Suprapubic skin (tissue), 3 donors: ENCODE measurements around the gene NPEPL1.

Source experiments
- CTCF ChIP-seq, 2 donors: fragments of 200-600 bp in 1 of 2; fragments of 450-650 bp in 1 of 2; sonication (generic) in 1 of 2; IDR thresholded peaks; one replicate each; pipeline ENCODE4 v1.5.1; 2016 to 2019; ENCODE audit warnings: antibody characterized with exemption in 2 of 2, mild to moderate bottlenecking in 1 of 2, moderate library complexity in 1 of 2
- EP300 ChIP-seq: sonication (generic); formaldehyde crosslinking; IDR thresholded peaks from one replicate; pipeline ENCODE4 v1.6.1; 2017; ENCODE audit warnings: antibody characterized with exemption
- POLR2A ChIP-seq, 2 donors: fragments of 450-650 bp; IDR thresholded peaks; one replicate each; pipeline ENCODE4 v1.6.1; 2017; ENCODE audit warnings: antibody characterized with exemption in 2 of 2, mild to moderate bottlenecking in 2 of 2, moderate library complexity in 2 of 2

DNA sequence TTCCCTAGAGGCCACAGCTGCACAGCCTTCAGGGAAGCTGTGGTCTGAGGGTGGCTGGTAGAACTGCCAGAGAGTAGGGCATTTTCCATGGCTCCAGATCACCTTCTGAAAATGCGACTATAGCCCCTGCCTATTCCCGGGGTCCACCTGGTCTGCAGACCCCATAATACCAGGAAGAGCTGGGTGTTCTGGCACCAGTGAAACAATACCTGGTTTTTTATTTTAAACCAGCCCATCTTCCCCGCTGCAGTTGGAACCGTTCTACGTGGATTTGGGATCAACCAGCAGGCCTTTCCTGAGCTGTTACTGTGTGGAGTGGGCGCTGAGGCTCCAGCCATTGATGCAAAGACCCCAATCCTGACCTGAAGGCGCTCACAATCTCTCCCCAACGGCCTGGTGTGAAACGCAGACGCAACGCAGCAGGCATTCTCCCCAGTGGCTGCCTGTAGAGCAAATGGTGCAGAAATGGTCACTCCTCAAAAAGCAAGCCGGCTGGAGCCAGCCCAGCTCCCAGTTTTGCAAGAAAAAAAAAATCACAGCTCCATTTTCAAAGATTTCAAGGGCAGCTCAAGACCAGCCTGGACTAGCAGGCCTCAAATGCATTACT lies 11.3 kb downstream of the NPEPL1 start:
- TF ChIP-seq EP300, result no peak
- no peak for TF ChIP-seq CTCF (IDR thresholded peaks at IDR 0.05)
- TF ChIP-seq POLR2A (IDR thresholded peaks at IDR 0.05), result no peak
